RWPE2 (cell line): ENCODE measurements around the gene OBP2A.

Experiments used
- ATAC-seq: fragments of 200-7000 bp; cut with Tn5 transposase; 3 replicates; pipeline ENCODE4 v1.9.1; 2021; ENCODE audit warnings: low read depth
- DNase-seq: peaks from one replicate; pipeline ENCODE4 v3.0.0-alpha.2; 2020; ENCODE audit warnings: low spot score
- H3K27ac ChIP-seq: fragments of 450-650 bp; 2 replicates; pipeline ENCODE4 v1.5.1; 2017; ENCODE audit warnings: mild to moderate bottlenecking; ENCODE audit not compliant: poor library complexity, severe bottlenecking
- H3K27me3 ChIP-seq: fragments of 250-450 bp; sonication (Bioruptor Pico); 2 replicates; pipeline ENCODE4 v1.5.1; 2021; ENCODE audit warnings: mild to moderate bottlenecking, moderate library complexity; ENCODE audit not compliant: insufficient read depth, poor library complexity, severe bottlenecking
- H3K36me3 ChIP-seq: fragments of 250-450 bp; sonication (Bioruptor Pico); 2 replicates; pipeline ENCODE4 v1.5.1; 2020; ENCODE audit warnings: low read depth, mild to moderate bottlenecking, moderate library complexity
- H3K4me1 ChIP-seq: fragments of 250-450 bp; sonication (Bioruptor Pico); 2 replicates; pipeline ENCODE4 v1.5.1; 2021; ENCODE audit warnings: mild to moderate bottlenecking, moderate library complexity; ENCODE audit not compliant: insufficient read depth, poor library complexity, severe bottlenecking
- H3K4me3 ChIP-seq: fragments of 250-450 bp; sonication (Bioruptor Pico); 2 replicates; pipeline ENCODE4 v1.5.1; 2021; ENCODE audit warnings: mild to moderate bottlenecking, moderate library complexity; ENCODE audit not compliant: severe bottlenecking
- H3K9me3 ChIP-seq: fragments of 250-450 bp; sonication (Bioruptor Pico); 2 replicates; pipeline ENCODE4 v1.5.1; 2021; ENCODE audit warnings: mild to moderate bottlenecking, moderate library complexity; ENCODE audit not compliant: severe bottlenecking
- TF ChIP-seq, protein P1 (sequence below): fragments of 450-650 bp; IDR thresholded peaks from one replicate; pipeline ENCODE4 v1.5.1; 2017; ENCODE audit warnings: mild to moderate bottlenecking, moderate library complexity; ENCODE audit not compliant: poor library complexity, severe bottlenecking

OBP2A gene

GRCh38 chr9:135506327-135507103, 39.4 kb upstream of the OBP2A start:
- Histone ChIP-seq H3K4me3 (no peak overlapping the region), H3K4me1 (no peaks in the 10 kb centered on the region), H3K9me3 (no peaks in the 10 kb centered on the region), H3K27me3 (no peaks in the 10 kb centered on the region), H3K36me3 (peaks cover 30% of the 10 kb centered on the region), H3K27ac (no peak overlapping the region)
- peak; percentile 48 for DNase-seq
- TF ChIP-seq, protein P1, sequence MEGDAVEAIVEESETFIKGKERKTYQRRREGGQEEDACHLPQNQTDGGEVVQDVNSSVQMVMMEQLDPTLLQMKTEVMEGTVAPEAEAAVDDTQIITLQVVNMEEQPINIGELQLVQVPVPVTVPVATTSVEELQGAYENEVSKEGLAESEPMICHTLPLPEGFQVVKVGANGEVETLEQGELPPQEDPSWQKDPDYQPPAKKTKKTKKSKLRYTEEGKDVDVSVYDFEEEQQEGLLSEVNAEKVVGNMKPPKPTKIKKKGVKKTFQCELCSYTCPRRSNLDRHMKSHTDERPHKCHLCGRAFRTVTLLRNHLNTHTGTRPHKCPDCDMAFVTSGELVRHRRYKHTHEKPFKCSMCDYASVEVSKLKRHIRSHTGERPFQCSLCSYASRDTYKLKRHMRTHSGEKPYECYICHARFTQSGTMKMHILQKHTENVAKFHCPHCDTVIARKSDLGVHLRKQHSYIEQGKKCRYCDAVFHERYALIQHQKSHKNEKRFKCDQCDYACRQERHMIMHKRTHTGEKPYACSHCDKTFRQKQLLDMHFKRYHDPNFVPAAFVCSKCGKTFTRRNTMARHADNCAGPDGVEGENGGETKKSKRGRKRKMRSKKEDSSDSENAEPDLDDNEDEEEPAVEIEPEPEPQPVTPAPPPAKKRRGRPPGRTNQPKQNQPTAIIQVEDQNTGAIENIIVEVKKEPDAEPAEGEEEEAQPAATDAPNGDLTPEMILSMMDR: no peak
- ATAC-seq: peak; percentile 13; the same call in 1 of the 3 replicates

- H3K9me3 ChIP-seq: no peaks in the 10 kb centered on the region
- H3K4me3 ChIP-seq: no peak overlapping the region
- peaks cover 21% of the 10 kb centered on the region for H3K36me3 ChIP-seq
- no peaks in the 10 kb centered on the region for H3K4me1 ChIP-seq
- H3K27me3 ChIP-seq: no peaks in the 10 kb centered on the region
- no peak overlapping the region for H3K27ac ChIP-seq
- ATAC-seq (no peak), DNase-seq (peak; percentile 34)
- TF ChIP-seq, protein P1: no peak
These were observed 38.6 kb upstream of the OBP2A start for GRCh38 chr9:135507104-135508035.

DNA sequence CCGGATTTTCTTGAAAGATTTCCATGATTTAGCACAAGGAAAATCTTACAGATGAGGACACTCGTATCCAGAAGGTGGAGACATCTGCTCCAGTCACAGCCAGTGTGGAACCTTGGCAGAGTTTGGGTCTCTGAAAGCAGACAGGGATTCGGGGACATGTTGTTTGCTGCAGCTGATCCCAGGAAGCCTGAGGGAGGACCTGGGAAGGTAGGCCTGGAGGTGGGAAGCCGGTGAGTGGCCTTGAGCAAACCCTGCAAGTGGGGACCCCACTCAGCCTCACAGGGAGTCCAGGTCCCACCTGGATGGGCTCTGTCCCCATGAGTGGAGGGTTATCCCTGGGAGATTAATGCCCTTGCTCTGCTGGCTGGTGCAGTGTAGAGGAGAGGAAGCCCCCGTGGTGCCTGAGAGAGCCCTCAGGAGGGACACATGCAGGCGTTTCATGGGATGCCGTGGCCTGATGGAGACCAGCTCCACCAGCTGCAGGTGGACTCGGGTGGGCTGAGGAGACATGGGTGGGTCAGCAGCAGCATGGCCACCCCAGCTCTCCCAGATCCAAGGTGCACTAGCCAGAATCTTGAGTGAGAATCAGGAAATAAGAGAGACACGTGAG, 37.6 kb upstream of the OBP2A start:
- DNase-seq (peak; percentile 21), ATAC-seq (no peak)
- H3K27ac ChIP-seq: no peak overlapping the region
- no peaks in the 10 kb centered on the region for H3K4me1 ChIP-seq
- TF ChIP-seq, protein P1: no peak
- H3K4me3 ChIP-seq: no peak overlapping the region
- no peaks in the 10 kb centered on the region for H3K9me3 ChIP-seq
- H3K27me3 ChIP-seq: no peaks in the 10 kb centered on the region
- peaks cover 17% of the 10 kb centered on the region for H3K36me3 ChIP-seq

DNA sequence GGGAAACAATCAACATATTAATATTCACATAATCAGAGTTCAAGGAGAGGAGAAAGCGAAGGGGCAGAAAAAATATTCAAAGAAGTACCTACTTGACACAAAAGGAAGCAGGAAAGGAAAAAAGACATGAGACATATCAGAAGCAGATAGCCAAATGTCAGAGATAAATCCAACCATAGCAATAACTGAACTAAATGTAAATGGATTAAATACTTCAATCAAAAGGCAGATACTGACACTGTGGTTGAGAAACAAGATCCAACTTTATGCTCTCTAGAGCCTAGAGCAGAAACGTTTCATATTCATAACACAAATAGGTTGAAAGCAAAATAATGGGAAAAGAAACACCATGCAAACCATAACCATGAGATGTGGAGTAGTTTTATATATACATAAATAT, 36.5 kb upstream of the OBP2A start:
- H3K4me1 ChIP-seq: no peaks in the 10 kb centered on the region
- H3K27ac ChIP-seq: no peak overlapping the region
- ATAC-seq (no peak), DNase-seq (no peak)
- H3K27me3 ChIP-seq: no peaks in the 10 kb centered on the region
- TF ChIP-seq, protein P1: no peak
- H3K4me3 ChIP-seq: no peak overlapping the region
- H3K9me3 ChIP-seq: no peaks in the 10 kb centered on the region
- H3K36me3 ChIP-seq: peaks cover 8% of the 10 kb centered on the region
